Measurements from ENCODE around the gene EPHA2.
"Not testable (repeated sequence)": the region's sequence is repeated elsewhere in the genome, so short reads cannot be mapped to it uniquely, and the experiment has no call there.

Gene EPHA2

DNA sequence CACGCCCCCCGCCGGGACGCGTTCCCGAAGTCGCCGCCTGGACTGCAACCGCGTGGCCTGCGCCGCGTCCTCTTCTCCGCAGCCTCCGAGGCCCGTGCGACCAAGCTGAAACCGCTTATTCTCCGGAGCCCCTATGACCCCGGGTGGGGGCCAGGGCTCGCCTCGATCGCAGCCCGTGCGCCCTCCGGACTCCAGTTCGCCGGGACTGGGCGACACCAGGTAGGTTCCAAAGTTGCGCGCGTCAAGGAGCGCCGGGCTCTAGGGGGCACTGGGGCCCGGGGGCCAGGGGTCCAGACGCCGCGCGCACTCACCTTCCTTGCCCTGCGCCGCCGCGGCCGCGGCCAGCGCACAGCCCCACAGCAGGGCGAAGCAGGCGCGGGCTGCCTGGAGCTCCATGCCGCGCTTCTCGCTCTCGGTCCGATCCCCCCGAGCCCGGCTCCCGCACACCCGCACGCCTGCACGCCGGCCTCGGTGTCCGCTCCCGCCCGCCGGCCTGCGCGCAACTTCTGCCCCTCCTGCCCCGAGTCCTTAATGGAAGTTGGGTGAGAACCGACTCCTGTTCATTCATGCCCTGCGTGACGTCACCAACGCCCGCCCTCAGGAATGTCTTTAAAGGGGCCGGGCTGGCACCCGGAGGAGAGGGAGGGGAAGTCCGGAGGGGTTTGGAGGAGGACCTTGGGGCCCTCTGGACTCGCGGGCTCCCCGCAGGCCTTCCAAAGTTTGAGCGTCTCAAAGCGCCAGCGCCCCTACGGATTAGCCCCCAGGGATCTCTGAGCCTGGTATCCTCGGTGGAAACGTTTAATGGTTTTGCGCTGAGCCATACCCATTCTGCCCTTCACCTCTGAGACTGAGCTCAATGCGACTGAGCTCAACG is at the start of gene EPHA2:
EPHA2 (minus strand) TSS at position 533 of the 874 bp plus-strand sequence; CDS start at position 396, 137 bp downstream.
- FAIRE-seq, result peak; percentile 96

DNA sequence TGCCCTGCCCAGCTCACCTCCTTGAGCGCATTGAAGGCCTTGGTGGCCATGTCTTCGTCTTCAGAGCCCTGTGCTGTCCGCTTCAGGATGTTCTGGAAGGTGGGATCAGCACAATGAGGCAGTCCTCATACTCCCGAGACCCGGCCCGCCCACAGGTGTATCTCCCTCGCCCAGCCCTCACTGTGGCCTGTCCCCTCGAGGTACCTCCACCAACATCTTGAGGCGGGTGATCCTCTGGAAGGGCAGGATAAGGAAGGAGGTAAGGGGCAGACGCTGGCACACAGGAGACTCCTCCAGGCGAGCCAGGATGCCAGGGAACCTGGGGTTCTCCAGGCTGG is 49.4 kb upstream of the EPHA2 start:
- no peak for FAIRE-seq

DNA sequence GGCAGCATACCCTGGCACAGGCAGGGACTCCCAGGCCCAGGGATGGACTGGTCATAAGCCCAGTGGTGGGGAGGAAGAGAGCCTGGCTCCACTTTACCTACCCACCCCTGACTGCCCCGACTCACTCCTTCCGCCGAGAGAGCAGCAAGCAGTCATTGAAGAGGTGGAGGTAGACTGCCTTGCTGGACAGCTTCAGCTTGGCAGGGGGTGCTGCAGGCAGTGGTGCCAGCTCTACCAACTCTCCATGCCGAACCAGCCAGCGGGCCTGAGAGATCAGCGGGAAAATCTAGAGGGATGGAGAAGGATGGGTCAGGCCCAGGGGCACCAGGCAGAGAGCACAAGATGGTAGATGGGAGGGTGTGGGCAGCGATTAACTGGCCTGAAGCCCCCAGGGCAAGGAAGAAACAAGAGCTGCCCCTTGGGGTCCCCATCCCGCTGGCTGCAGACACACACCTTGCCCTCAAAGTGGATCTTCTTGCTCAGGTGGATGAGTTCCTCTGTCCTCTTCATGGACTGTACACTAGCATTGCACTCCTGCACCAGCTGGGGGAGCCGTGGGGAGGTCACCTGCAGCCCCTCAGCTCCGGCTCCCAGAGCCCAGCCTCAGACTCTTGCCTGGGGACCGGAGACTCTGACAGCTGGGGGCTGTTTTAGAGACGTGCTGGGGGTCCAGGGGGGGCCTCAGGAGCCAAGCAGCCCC is 48.9 kb upstream of the EPHA2 start:
- no peak for FAIRE-seq

DNA sequence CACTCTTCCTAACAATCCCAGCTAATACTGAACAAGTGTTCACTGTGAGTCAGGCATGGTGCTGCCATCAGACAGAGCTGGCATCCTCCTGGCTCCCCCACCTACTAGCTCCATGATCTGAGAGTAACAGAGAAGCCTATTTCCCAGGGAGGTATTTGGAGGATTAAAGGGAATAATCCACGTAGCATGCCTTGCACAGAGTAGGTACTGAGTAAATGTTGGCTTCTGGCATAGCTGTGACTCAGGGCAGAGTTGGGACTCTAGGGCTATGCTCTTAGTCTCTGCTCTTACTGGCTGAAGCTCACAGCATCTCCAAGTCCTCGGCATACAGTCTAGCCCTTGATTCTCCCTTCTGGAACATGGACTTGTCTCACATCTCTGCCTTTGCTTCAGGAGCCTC is 48.3 kb upstream of the EPHA2 start:
- FAIRE-seq, result no peak

DNA sequence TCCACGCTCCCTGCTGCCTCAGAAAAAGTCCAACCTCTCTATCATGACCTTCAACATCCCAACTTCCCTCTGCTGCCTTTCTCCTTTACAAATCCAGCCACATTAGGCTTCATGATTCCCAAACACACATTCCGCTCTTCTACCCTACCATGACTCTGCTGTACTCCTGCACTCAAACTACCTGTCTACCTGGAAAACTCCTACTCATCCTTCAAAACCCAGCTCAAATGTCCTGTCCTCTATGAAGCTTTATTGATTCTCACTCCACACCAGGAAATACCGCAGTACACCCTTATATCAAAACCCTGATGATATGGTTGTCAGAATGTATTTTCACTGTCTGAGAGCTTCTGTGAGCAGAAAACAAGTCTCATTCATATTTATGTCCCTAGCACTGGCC is 47.7 kb upstream of the EPHA2 start:
- FAIRE-seq, result no peak

DNA sequence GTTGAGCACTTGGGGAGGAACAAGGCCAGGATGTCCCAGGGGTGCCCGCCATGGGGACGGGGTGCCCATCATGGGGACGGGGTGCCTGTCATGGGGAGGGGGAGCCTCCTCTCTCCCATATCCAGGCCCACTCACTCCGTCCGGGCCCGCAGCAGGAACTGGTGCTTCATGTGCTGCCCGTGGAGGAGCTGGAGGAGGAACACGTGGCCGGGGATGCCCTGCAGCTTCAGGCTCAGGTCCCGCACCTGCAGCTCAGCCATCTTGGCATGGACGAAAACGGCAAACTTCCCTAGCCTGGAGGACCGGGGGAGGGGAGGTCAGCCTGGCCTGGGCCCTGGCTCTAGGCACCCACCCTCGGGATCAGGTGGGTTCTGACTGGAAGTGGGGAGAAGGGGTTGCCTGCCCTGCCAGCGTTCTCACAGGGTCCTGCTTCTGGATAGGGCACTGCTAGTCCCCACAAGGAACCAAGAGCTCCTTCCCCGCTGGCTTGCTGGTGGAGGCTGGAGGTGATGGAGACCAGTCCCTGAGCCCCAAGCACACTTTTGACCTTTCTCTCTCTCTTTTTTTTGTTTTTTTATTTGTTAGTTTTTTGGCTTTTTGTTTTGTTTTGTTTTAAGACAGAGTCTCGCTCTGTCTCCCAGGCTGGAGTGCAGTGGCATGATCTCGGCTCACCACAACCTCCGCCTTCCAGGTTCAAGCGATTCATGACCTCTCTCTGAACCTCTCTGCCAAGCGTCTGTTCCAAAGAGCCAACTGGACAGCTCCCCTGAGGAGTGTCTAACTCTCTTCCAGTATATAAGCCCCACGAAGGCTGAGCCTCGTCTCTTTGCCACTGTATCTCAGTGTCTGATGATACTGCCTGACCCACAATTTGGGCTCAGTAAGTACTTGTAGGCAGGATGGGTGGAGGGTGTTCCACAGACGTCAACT is 46.7 kb upstream of the EPHA2 start:
- FAIRE-seq, result no peak

GRCh38 chr1:16199700-16200099 is 43.8 kb upstream of the EPHA2 start:
- FAIRE-seq, result no peak

GRCh38 chr1:16199157-16199501 is 43.3 kb upstream of the EPHA2 start:
- no peak for FAIRE-seq

GRCh38 chr1:16198444-16199156 is 42.7 kb upstream of the EPHA2 start:
- no peak for FAIRE-seq

GRCh38 chr1:16196874-16197273 is 41.0 kb upstream of the EPHA2 start:
- FAIRE-seq, result no peak

- FAIRE-seq, result not testable (repeated sequence)
Observed at GRCh38 chr1:16196139-16196538, 40.3 kb upstream of the EPHA2 start.

DNA sequence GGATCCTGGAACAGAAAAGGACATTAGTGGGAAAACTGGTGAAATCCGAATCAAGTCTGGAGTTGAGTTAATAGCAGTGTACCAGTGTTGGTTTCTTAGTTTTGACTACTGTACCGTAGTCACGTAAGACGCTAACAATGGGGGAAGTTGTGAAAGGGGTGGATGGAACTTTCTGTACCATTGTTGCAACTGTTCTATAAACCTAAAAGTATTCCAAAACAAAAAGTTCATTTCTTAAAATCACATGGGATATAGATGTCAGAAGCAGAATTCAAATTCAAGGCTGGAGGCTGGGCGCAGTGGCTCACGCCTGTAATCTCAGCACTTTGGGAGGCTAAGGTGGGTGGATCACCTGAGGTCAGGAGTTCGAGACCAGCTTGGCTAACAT is 39.6 kb upstream of the EPHA2 start:
- no peak for FAIRE-seq

- FAIRE-seq, result no peak
Observed at GRCh38 chr1:16191916-16192546, 36.2 kb upstream of the EPHA2 start.

DNA sequence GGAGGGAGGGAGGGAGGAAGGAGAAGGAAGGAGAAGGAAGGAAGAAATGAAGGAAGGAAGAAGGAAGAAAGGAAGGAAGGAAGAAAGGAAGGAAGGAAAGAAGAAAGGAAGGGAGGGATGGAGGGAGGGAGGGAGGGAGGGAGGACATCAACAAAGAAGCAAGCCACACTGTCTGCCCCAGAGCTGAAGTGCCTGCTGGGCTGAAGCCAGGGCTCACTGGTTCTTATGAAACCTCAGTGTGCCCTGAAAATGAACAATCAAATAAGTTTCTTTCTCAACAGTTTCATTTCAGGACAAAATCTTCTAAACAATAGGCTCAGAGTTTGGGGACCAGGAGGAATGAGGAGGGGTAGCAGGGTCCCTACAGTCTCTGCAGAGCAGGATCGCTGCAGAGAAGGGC is 35.4 kb upstream of the EPHA2 start:
- no peak for FAIRE-seq

- no peak for FAIRE-seq
Observed at GRCh38 chr1:16189921-16190621, 34.2 kb upstream of the EPHA2 start.

DNA sequence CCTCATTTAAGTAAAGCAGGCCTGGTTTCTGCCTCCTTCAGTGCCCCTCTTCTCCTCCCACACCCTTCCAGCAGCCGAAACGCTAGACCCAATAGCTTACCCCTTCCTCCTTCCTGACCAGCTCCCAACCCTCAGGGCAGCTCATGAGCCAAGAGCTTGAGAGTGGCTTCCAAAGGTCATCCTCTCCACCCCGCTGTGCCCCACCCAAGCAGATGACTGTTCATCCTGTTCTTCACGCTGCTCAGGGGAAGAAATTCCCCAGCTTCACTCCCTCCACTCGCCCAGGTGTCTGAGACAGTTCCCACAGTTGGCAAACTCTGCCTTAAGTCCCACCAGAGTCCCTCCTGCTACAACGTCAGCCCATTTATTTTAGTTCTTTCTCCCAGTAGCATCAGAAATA is 33.1 kb upstream of the EPHA2 start:
- no peak for FAIRE-seq

DNA sequence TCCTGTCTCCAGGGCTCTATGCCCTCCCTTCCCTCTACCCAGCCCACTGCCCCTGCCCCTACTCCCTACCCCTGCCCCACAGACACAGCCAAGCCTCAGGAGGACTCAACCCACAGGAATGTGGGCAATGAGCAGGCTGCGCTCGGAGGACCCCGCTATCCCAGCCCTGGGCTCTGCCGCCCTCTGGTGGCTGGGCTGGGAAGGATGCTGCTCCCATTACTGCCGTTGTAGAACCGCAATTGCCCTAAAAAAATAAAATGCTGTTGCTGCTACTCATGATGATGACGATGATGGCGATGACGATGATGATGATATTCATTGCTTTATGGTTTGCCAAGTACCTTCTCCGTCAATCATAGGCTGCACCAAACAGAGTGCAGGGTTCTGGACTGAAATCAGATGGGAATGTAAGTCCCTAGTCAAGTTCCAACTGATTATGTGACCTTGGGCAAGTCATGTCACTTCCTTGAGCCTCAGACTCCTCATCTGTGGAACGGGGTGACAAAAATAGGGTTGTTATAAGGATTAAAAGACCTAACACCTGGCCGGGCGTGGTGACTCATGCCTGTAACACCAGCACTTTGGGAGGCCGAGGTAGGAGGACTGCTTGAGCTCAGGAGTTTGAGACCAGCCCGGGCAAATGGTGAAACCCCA is 32.0 kb upstream of the EPHA2 start:
- FAIRE-seq, result peak; percentile 49

- FAIRE-seq, result no peak
Observed at GRCh38 chr1:16186655-16187235, 30.9 kb upstream of the EPHA2 start.

- no peak for FAIRE-seq
Observed at GRCh38 chr1:16184557-16185303, 28.9 kb upstream of the EPHA2 start.
